Hematopoietic multipotent progenitor cell treated with erythropoietin and hydrocortisone succinate and interleukin-3 and kit ligand, for 4 days (in vitro differentiated cells): ENCODE results near the gene MYEF2.

ENCODE experiments used
- DNase-seq: peaks from one replicate; pipeline ENCODE4 v3.0.0-alpha.2; 2015

MYEF2 gene

GRCh38 chr15:48177766-48178647 is at the start of gene MYEF2:
Gene MYEF2 (minus strand): TSS chr15:48178295. CDS start chr15:48178237, 58 bp downstream.
- DNase-seq, result peak; percentile 88

- DNase-seq, result no peak
Observed at GRCh38 chr15:48225771-48226170, 47.7 kb upstream of the MYEF2 start.

GRCh38 chr15:48222627-48223026 is 44.5 kb upstream of the MYEF2 start:
- no peak for DNase-seq

- DNase-seq, result no peak
Observed at GRCh38 chr15:48221885-48222284, 43.8 kb upstream of the MYEF2 start.

GRCh38 chr15:48221261-48221660 is 43.2 kb upstream of the MYEF2 start:
- DNase-seq, result no peak

- DNase-seq, result no peak
Observed at GRCh38 chr15:48205981-48206380, 27.9 kb upstream of the MYEF2 start, which contains the start of gene SLC12A1. Gene SLC12A1 (plus strand): TSS chr15:48206302. CDS start chr15:48207720, 1,418 bp downstream.

- no peak for DNase-seq
Observed at GRCh38 chr15:48202068-48202467, 24.0 kb upstream of the MYEF2 start.

- DNase-seq, result peak; percentile 4
Observed at GRCh38 chr15:48191574-48192225, 13.6 kb upstream of the MYEF2 start, which contains the start of gene CTXN2. Gene CTXN2 (plus strand): TSS chr15:48191665. CDS start chr15:48201301, 9,636 bp downstream.

- peak; percentile 78 for DNase-seq
Observed at GRCh38 chr15:48190932-48191573, 13.0 kb upstream of the MYEF2 start.

- no peak for DNase-seq
Observed at GRCh38 chr15:48186271-48186670, 8.2 kb upstream of the MYEF2 start.

- DNase-seq, result no peak
Observed at GRCh38 chr15:48185529-48185928, 7.4 kb upstream of the MYEF2 start.

GRCh38 chr15:48182749-48183148 is 4.7 kb upstream of the MYEF2 start:
- no peak for DNase-seq

- no peak for DNase-seq
Observed at GRCh38 chr15:48178648-48178931, 495 bp upstream of the MYEF2 start.

- DNase-seq, result peak; percentile 71
Observed at GRCh38 chr15:48177383-48177765, 721 bp downstream of the MYEF2 start.

- DNase-seq, result no peak
Observed at GRCh38 chr15:48176957-48177356, 1.1 kb downstream of the MYEF2 start.

- DNase-seq, result no peak
Observed at GRCh38 chr15:48176112-48176511, 2.0 kb downstream of the MYEF2 start.

- DNase-seq, result no peak
Observed at GRCh38 chr15:48175126-48175525, 3.0 kb downstream of the MYEF2 start.

GRCh38 chr15:48170981-48171380 is 7.1 kb downstream of the MYEF2 start:
- no peak for DNase-seq

- DNase-seq, result no peak
Observed at GRCh38 chr15:48168616-48169015, 9.5 kb downstream of the MYEF2 start.

- DNase-seq, result no peak
Observed at GRCh38 chr15:48153526-48153925, 24.6 kb downstream of the MYEF2 start.

GRCh38 chr15:48149858-48150257 is 28.2 kb downstream of the MYEF2 start:
- DNase-seq, result no peak

- no peak for DNase-seq
Observed at GRCh38 chr15:48147358-48147757, 30.7 kb downstream of the MYEF2 start.

GRCh38 chr15:48145923-48146322 is 32.2 kb downstream of the MYEF2 start:
- DNase-seq, result no peak

- DNase-seq, result no peak
Observed at GRCh38 chr15:48144889-48145288, 33.2 kb downstream of the MYEF2 start.
